CD14-positive monocyte (primary cell): ENCODE data around the gene PERCC1. TPM values are rescaled to one million over a fixed set of nuclear protein-coding genes. Genes with fewer than 3 reads are reported as not detected.

Experiments
- DNase-seq, 3 donors: peaks; one replicate each; pipeline ENCODE4 v3.0.0-alpha.2; 2011 to 2022
- H2AFZ ChIP-seq: 2 replicates; pipeline ENCODE4 v1.6.0; 2012; ENCODE audit warnings: mild to moderate bottlenecking, low read depth, low read length, inconsistent platforms; ENCODE audit not compliant: insufficient read depth, poor library complexity, severe bottlenecking
- H3K27ac ChIP-seq, 2 donors: 1 replicate in 1 of 2; 2 replicates in 1 of 2; pipeline ENCODE4 v1.5.1; 2012 to 2013; ENCODE audit warnings: low read length in 2 of 2, control low read depth in 1 of 2, inconsistent platforms in 1 of 2, low read depth in 1 of 2, mild to moderate bottlenecking in 1 of 2
- H3K27me3 ChIP-seq, 2 donors: one replicate each; pipeline versions ENCODE4 v1.6.0 to v1.6.1; 2011 to 2013; ENCODE audit warnings: low read length in 2 of 2; ENCODE audit not compliant: control insufficient read depth in 2 of 2, insufficient read depth in 2 of 2
- H3K36me3 ChIP-seq, 2 donors: replicated peaks in 1 of 2; 1 replicate in 1 of 2; 2 replicates in 1 of 2; pipeline versions ENCODE4 v1.5.1 to v1.6.1; 2012 to 2013; ENCODE audit warnings: low read length in 2 of 2, control low read depth in 1 of 2, inconsistent platforms in 1 of 2, mild to moderate bottlenecking in 1 of 2; ENCODE audit not compliant: insufficient read depth in 2 of 2, control insufficient read depth in 1 of 2
- H3K4me1 ChIP-seq, 2 donors: 1 replicate in 1 of 2; 2 replicates in 1 of 2; pipeline versions ENCODE4 v1.5.1 to v1.6.1; 2012 to 2013; ENCODE audit warnings: low read length in 2 of 2, control low read depth in 1 of 2, inconsistent platforms in 1 of 2, mild to moderate bottlenecking in 1 of 2, moderate library complexity in 1 of 2; ENCODE audit not compliant: insufficient read depth in 2 of 2, control insufficient read depth in 1 of 2
- H3K4me2 ChIP-seq: replicated peaks from 2 replicates; pipeline ENCODE3; 2012; ENCODE audit warnings: low read length, moderate library complexity, mild to moderate bottlenecking; ENCODE audit not compliant: poor library complexity, severe bottlenecking; ENCODE audit errors: extremely low read depth
- H3K4me3 ChIP-seq, 3 experiments: fragments of 200-600 bp in 1 of 3; sonication (generic) in 1 of 3; replicated peaks in 1 of 3; 1 replicate in 2 of 3; 2 replicates in 1 of 3; pipeline ENCODE4 v1.5.1; 2011 to 2013; ENCODE audit warnings: low read length in 3 of 3, mild to moderate bottlenecking in 3 of 3, control low read depth in 2 of 3, low read depth in 2 of 3, inconsistent platforms in 1 of 3, moderate library complexity in 1 of 3
- H3K79me2 ChIP-seq: 2 replicates; pipeline ENCODE4 v1.6.0; 2012; ENCODE audit warnings: mild to moderate bottlenecking, control low read depth, inconsistent platforms, low read length, moderate library complexity; ENCODE audit not compliant: insufficient read depth
- H3K9ac ChIP-seq: 2 replicates; pipeline ENCODE4 v1.6.0; 2017; ENCODE audit warnings: low read length, mild to moderate bottlenecking; ENCODE audit not compliant: insufficient read depth, poor library complexity, severe bottlenecking
- H3K9me3 ChIP-seq, 2 donors: replicated peaks in 1 of 2; 1 replicate in 1 of 2; 2 replicates in 1 of 2; pipeline versions ENCODE4 v1.5.1 to v1.6.1; 2012 to 2013; ENCODE audit warnings: low read length in 2 of 2, control low read depth in 1 of 2; ENCODE audit not compliant: control insufficient read depth in 1 of 2, insufficient read depth in 1 of 2
- H4K20me1 ChIP-seq: 2 replicates; pipeline ENCODE4 v1.6.0; 2012; ENCODE audit warnings: mild to moderate bottlenecking, low read length, control low read depth, moderate library complexity; ENCODE audit not compliant: insufficient read depth
- H3K27ac Mint-ChIP-seq, 7 donors: one replicate each; pipeline ENCODE4 v1.8.0; 2020; ENCODE audit warnings: mild to moderate bottlenecking in 7 of 7, mixed read lengths in 7 of 7, moderate library complexity in 6 of 7, inconsistent platforms in 2 of 7
- H3K27me3 Mint-ChIP-seq, 3 donors: one replicate each; pipeline ENCODE4 v1.8.0; 2021 to 2022; ENCODE audit warnings: low read depth in 3 of 3, mild to moderate bottlenecking in 3 of 3, mixed read lengths in 3 of 3, moderate library complexity in 3 of 3, inconsistent platforms in 1 of 3
- H3K36me3 Mint-ChIP-seq, 2 donors: one replicate each; pipeline ENCODE4 v1.8.0; 2020; ENCODE audit warnings: mixed read lengths in 2 of 2, inconsistent platforms in 1 of 2, mild to moderate bottlenecking in 1 of 2
- H3K4me1 Mint-ChIP-seq: one replicate; pipeline ENCODE4 v1.8.0; 2020; ENCODE audit warnings: mild to moderate bottlenecking, mixed read lengths
- H3K4me3 Mint-ChIP-seq, 2 donors: one replicate each; pipeline ENCODE4 v1.8.0; 2020; ENCODE audit warnings: mild to moderate bottlenecking in 2 of 2, mixed read lengths in 2 of 2, moderate library complexity in 1 of 2
- H3K9me3 Mint-ChIP-seq, 7 donors: one replicate each; pipeline ENCODE4 v1.8.0; 2020 to 2022; ENCODE audit warnings: mixed read lengths in 7 of 7, mild to moderate bottlenecking in 6 of 7, moderate library complexity in 6 of 7, inconsistent platforms in 2 of 7
- WGBS: methylation state at CpG from one replicate; pipeline ENCODE4 v1.1.5; 2013; ENCODE audit warnings: missing lambda C conversion rate; ENCODE audit not compliant: insufficient coverage; 5-methylcytosine and 5-hydroxymethylcytosine counted together
- intact Hi-C, 2 donors: fragments of 100-400 bp; cut with micrococcal nuclease; formaldehyde crosslinking; loops; one replicate each; pipeline versions ENCODE4 v1.15.0 to v1.15.1; 2023
- polyA plus RNA-seq, 3 donors: library from polyadenylated mRNA; depleted of rRNA in 1 of 3; unstranded in 2 of 3; stranded (reverse) in 1 of 3; fragments of 300-500 nt in 2 of 3; fragments of >200 nt in 1 of 3; fragmentation: Illumina TruSeq in 2 of 3; gene quantifications; 1 replicate in 2 of 3; 2 replicates in 1 of 3; pipeline ENCODE4 v1.2.3, GENCODE V29; 2012 to 2021
- TF ChIP-seq, protein P1 (sequence below): fragments of 200-600 bp; IDR thresholded peaks from one replicate; pipeline ENCODE4 v1.8.0; 2022; ENCODE audit warnings: antibody characterized with exemption, mild to moderate bottlenecking

Gene PERCC1
- polyA plus RNA-seq, 3 donors: not detected

DNA sequence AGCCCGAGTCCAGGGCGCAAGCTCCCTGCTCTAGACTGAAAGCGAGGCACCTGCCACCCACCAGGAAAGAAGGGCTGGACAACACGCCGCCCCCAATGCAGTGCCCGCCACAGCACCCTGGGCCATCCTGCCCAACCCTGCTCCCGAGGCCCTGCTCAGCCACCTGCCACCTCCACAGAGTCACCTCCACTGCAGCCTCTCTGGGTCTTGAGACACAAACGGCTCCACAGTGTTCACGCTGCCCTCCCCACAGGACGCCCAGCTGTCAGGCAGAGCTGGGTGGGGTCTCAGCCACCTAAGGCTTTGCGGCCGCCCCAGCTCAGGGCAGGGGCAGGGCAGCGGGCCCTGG is 34.7 kb downstream of the PERCC1 start:
- Histone ChIP-seq H3K27me3 (no peaks in the 10 kb centered on the region), H3K4me2 (no peak overlapping the region), H3K4me1 (peaks cover 15 to 32% of the 10 kb centered on the region in 2 donors), H3K9me3 (no peaks in the 10 kb centered on the region), H3K9ac (no peak overlapping the region), H3K27ac (peak overlapping the region in 1 of 2 donors; percentile 20), H4K20me1 (peaks cover 83% of the 10 kb centered on the region), H3K36me3 (peaks cover 39 to 61% of the 10 kb centered on the region in 2 donors), H3K79me2 (peaks cover 89% of the 10 kb centered on the region), H3K4me3 (no peak overlapping the region), H2AFZ (no peak overlapping the region)
- Mint-ChIP-seq H3K4me3 (no peak overlapping the region), H3K9me3 (peaks cover 0 to 1% (median 0%) of the 10 kb centered on the region in 7 donors), H3K4me1 (peaks cover 28% of the 10 kb centered on the region), H3K27me3 (peaks cover 0 to 6% (median 0%) of the 10 kb centered on the region in 3 donors), H3K36me3 (peaks cover 31 to 64% of the 10 kb centered on the region in 2 donors), H3K27ac (no peak overlapping the region)
- DNase-seq: no peak
- intact Hi-C loops: no loop called here
- 94% methylated on average over 13 of the region's 13 CpGs for WGBS
- TF ChIP-seq, protein P1, sequence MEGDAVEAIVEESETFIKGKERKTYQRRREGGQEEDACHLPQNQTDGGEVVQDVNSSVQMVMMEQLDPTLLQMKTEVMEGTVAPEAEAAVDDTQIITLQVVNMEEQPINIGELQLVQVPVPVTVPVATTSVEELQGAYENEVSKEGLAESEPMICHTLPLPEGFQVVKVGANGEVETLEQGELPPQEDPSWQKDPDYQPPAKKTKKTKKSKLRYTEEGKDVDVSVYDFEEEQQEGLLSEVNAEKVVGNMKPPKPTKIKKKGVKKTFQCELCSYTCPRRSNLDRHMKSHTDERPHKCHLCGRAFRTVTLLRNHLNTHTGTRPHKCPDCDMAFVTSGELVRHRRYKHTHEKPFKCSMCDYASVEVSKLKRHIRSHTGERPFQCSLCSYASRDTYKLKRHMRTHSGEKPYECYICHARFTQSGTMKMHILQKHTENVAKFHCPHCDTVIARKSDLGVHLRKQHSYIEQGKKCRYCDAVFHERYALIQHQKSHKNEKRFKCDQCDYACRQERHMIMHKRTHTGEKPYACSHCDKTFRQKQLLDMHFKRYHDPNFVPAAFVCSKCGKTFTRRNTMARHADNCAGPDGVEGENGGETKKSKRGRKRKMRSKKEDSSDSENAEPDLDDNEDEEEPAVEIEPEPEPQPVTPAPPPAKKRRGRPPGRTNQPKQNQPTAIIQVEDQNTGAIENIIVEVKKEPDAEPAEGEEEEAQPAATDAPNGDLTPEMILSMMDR: no peak

DNA sequence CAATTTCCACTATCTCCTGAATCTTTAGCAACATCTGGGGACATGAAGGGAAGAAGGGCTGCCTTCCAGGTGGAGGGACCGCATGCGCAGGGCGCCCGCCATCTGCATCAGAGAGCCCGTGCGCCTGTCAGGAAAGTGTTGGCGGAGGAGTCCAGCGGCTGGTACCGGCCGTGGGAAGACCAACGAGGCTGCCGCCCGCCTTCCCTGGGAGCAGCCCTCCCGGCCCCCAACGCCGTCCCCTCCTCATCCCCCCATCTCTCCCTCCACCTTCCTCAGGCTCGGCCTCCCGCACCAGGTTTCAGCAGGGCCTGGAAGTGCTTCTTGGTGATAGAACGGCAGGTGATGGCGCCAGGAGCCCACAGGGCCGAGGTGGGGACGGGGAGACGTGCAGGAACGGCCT is 35.2 kb downstream of the PERCC1 start:
- Mint-ChIP-seq H3K27ac (peak overlapping the region in 1 of 7 donors; percentile 32), H3K27me3 (peaks cover 0 to 6% (median 0%) of the 10 kb centered on the region in 3 donors), H3K9me3 (peaks cover 0 to 3% (median 0%) of the 10 kb centered on the region in 7 donors), H3K36me3 (peaks cover 26 to 59% of the 10 kb centered on the region in 2 donors), H3K4me3 (no peak overlapping the region), H3K4me1 (peaks cover 33% of the 10 kb centered on the region)
- H4K20me1 ChIP-seq: peaks cover 77% of the 10 kb centered on the region
- H3K4me2 ChIP-seq: no peak overlapping the region
- WGBS: 97% methylated on average over 15 of the region's 24 CpGs
- no peaks in the 10 kb centered on the region for H3K27me3 ChIP-seq
- no peak for DNase-seq
- H2AFZ ChIP-seq: no peak overlapping the region
- no peak overlapping the region for H3K27ac ChIP-seq
- peaks cover 34 to 56% of the 10 kb centered on the region in 2 donors for H3K36me3 ChIP-seq
- H3K4me3 ChIP-seq: no peak overlapping the region
- intact Hi-C loops: no loop called here
- no peak overlapping the region for H3K9ac ChIP-seq
- no peaks in the 10 kb centered on the region for H3K9me3 ChIP-seq
- H3K4me1 ChIP-seq: peaks cover 20 to 38% of the 10 kb centered on the region in 2 donors
- TF ChIP-seq, protein P1: no peak
- peaks cover 92% of the 10 kb centered on the region for H3K79me2 ChIP-seq
